Stomach (tissue), 4 donors: ENCODE results near the gene PDCD7.

Source experiments
- EP300 ChIP-seq: sonication (generic); formaldehyde crosslinking; IDR thresholded peaks from one replicate; pipeline ENCODE4 v1.6.1; 2017; ENCODE audit warnings: antibody characterized with exemption
- POLR2A ChIP-seq, 4 donors: fragments of 450-650 bp; IDR thresholded peaks; one replicate each; pipeline ENCODE4 v1.6.1; 2016; ENCODE audit warnings: antibody characterized with exemption in 4 of 4, control low read depth in 2 of 4, mild to moderate bottlenecking in 1 of 4, moderate library complexity in 1 of 4
- POLR2AphosphoS5 ChIP-seq, 3 donors: sonication (generic); formaldehyde crosslinking; IDR thresholded peaks; one replicate each; pipeline ENCODE4 v1.6.1; 2016; ENCODE audit warnings: antibody characterized with exemption in 3 of 3
- TF ChIP-seq, protein P1 (sequence below), 7 experiments: fragments of 450-650 bp in 4 of 7; fragments of 200-600 bp in 3 of 7; sonication (generic) in 3 of 7; IDR thresholded peaks; one replicate each; pipeline ENCODE4 v1.5.1; 2016 to 2019; ENCODE audit warnings: antibody characterized with exemption in 7 of 7, control low read depth in 2 of 7, mild to moderate bottlenecking in 1 of 7

DNA sequence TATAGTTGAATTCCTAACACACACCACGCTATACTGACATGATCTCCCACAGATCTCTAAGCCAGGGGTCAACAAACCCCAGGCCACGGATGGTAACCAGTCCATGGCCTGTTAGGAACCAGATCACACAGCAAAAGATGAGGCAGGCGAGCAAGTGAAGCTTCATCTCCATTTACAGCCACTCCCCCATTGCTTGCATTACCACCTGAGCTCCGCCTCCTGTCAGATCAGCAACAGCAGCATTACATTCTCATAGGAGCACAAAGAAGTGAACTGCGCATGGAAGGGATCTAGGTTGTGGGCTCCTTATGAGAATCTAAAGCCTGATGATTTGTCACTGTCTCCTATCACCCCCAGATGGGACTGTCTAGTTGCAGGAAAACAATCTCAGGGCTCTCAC is 2.7 kb downstream of the PDCD7 start:
- TF ChIP-seq POLR2A (IDR thresholded peaks at IDR 0.05) (no peak), POLR2AphosphoS5 (IDR thresholded peaks at IDR 0.05) (no peak), EP300 (no peak)
- TF ChIP-seq, protein P1, sequence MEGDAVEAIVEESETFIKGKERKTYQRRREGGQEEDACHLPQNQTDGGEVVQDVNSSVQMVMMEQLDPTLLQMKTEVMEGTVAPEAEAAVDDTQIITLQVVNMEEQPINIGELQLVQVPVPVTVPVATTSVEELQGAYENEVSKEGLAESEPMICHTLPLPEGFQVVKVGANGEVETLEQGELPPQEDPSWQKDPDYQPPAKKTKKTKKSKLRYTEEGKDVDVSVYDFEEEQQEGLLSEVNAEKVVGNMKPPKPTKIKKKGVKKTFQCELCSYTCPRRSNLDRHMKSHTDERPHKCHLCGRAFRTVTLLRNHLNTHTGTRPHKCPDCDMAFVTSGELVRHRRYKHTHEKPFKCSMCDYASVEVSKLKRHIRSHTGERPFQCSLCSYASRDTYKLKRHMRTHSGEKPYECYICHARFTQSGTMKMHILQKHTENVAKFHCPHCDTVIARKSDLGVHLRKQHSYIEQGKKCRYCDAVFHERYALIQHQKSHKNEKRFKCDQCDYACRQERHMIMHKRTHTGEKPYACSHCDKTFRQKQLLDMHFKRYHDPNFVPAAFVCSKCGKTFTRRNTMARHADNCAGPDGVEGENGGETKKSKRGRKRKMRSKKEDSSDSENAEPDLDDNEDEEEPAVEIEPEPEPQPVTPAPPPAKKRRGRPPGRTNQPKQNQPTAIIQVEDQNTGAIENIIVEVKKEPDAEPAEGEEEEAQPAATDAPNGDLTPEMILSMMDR (IDR thresholded peaks at IDR 0.05), result no peak
